DOHH2 (cell line): ENCODE measurements around the gene AFG1L.
"Not testable (repeated sequence)": the region's sequence is repeated elsewhere in the genome, so short reads cannot be mapped to it uniquely, and the experiment has no call there.

Experiments used
- H3F3A ChIP-seq: fragments of 200-600 bp; sonication (generic), shearing (Covaris generic); 2 replicates; pipeline ENCODE4 v1.6.0; 2016; ENCODE audit warnings: antibody characterized with exemption, mild to moderate bottlenecking; ENCODE audit not compliant: control insufficient read depth, insufficient read depth
- H3K27ac ChIP-seq: fragments of 200-600 bp; sonication (generic); 2 replicates; pipeline ENCODE4 v1.5.1; 2014; ENCODE audit warnings: low read depth, mild to moderate bottlenecking, low read length, moderate library complexity
- H3K27me3 ChIP-seq: fragments of 200-600 bp; sonication (generic); 2 replicates; pipeline ENCODE4 v1.6.1; 2014; ENCODE audit warnings: mild to moderate bottlenecking, low read length, mixed read lengths; ENCODE audit not compliant: control insufficient read depth
- H3K36me3 ChIP-seq: fragments of 200-600 bp; sonication (generic); 2 replicates; pipeline ENCODE4 v1.6.1; 2014; ENCODE audit warnings: mild to moderate bottlenecking, low read length, moderate library complexity, mixed read lengths; ENCODE audit not compliant: control insufficient read depth
- H3K4me1 ChIP-seq: fragments of 200-600 bp; sonication (generic); 2 replicates; pipeline ENCODE4 v1.6.1; 2014; ENCODE audit warnings: mild to moderate bottlenecking, low read length, mixed read lengths; ENCODE audit not compliant: control insufficient read depth
- H3K4me2 ChIP-seq: fragments of 200-600 bp; sonication (generic); 2 replicates; pipeline ENCODE4 v1.6.0; 2014; ENCODE audit warnings: mild to moderate bottlenecking, low read length, moderate library complexity
- H3K4me3 ChIP-seq: fragments of 200-600 bp; sonication (generic); 2 replicates; pipeline ENCODE4 v1.5.1; 2014; ENCODE audit warnings: mild to moderate bottlenecking, low read length, mixed read lengths
- H3K79me2 ChIP-seq: fragments of 200-600 bp; sonication (generic); 2 replicates; pipeline ENCODE4 v1.6.1; 2014; ENCODE audit warnings: mild to moderate bottlenecking, low read length, mixed read lengths; ENCODE audit not compliant: control insufficient read depth
- H3K9me2 ChIP-seq: fragments of 200-600 bp; sonication (generic); replicated peaks from 2 replicates; pipeline ENCODE4 v1.6.1; 2014; ENCODE audit warnings: mild to moderate bottlenecking, low read length, mixed read lengths; ENCODE audit not compliant: control insufficient read depth
- H3K9me3 ChIP-seq: fragments of 200-600 bp; sonication (generic); 2 replicates; pipeline ENCODE4 v1.6.1; 2014; ENCODE audit warnings: antibody characterized with exemption, low read length, mixed read lengths; ENCODE audit not compliant: control insufficient read depth, insufficient read depth
- H4K20me1 ChIP-seq: fragments of 200-600 bp; sonication (generic); 2 replicates; pipeline ENCODE4 v1.6.0; 2014; ENCODE audit warnings: low read depth, mild to moderate bottlenecking, antibody characterized with exemption, low read length, moderate library complexity; ENCODE audit not compliant: control insufficient read depth, insufficient read depth
- CTCF ChIP-seq: fragments of 200-600 bp; sonication (generic); IDR thresholded peaks from one replicate; pipeline ENCODE4 v1.5.1; 2014; ENCODE audit warnings: antibody characterized with exemption, mild to moderate bottlenecking, low read depth, low read length; ENCODE audit not compliant: poor library complexity, severe bottlenecking
- EZH2phosphoT487 ChIP-seq: fragments of 200-600 bp; sonication (generic); IDR thresholded peaks from 2 replicates; pipeline ENCODE4 v1.6.1; 2017; ENCODE audit warnings: borderline replicate concordance, mild to moderate bottlenecking, antibody characterized with exemption, low read length, moderate library complexity, mixed read lengths

Gene AFG1L

GRCh38 chr6:108322728-108323127 lies 27.9 kb downstream of the AFG1L start:
- no peaks in the 10 kb centered on the region for H3K79me2 ChIP-seq
- H3K36me3 ChIP-seq = no peaks in the 10 kb centered on the region
- H3K27me3 ChIP-seq = no peaks in the 10 kb centered on the region
- no peaks in the 10 kb centered on the region for H3K9me3 ChIP-seq
- H4K20me1 ChIP-seq = no peaks in the 10 kb centered on the region
- no peak for TF ChIP-seq EZH2phosphoT487
- TF ChIP-seq CTCF = no peak
- no peak overlapping the region for H3K4me3 ChIP-seq
- no peak overlapping the region for H3K27ac ChIP-seq
- H3K9me2 ChIP-seq = no peaks in the 10 kb centered on the region
- H3K4me1 ChIP-seq = no peaks in the 10 kb centered on the region
- no peaks in the 10 kb centered on the region for H3F3A ChIP-seq
- H3K4me2 ChIP-seq = no peak overlapping the region

GRCh38 chr6:108323710-108324466 lies 29.0 kb downstream of the AFG1L start:
- no peaks in the 10 kb centered on the region for H3K79me2 ChIP-seq
- H3K4me1 ChIP-seq = no peaks in the 10 kb centered on the region
- no peak for TF ChIP-seq CTCF
- TF ChIP-seq EZH2phosphoT487 = no peak

GRCh38 chr6:108330221-108330785 lies 35.4 kb downstream of the AFG1L start:
- H3K9me2 ChIP-seq, H3K27ac ChIP-seq, H3K36me3 ChIP-seq, H4K20me1 ChIP-seq, H3K27me3 ChIP-seq, H3K4me2 ChIP-seq, H3F3A ChIP-seq, H3K9me3 ChIP-seq, H3K79me2 ChIP-seq, H3K4me1 ChIP-seq, H3K4me3 ChIP-seq: not testable (repeated sequence)

More at GRCh38 chr6:108323710-108324466, 29.0 kb downstream of the AFG1L start:
- no peaks in the 10 kb centered on the region for H3K9me2 ChIP-seq
- H3K4me3 ChIP-seq = no peak overlapping the region
- H3F3A ChIP-seq = no peaks in the 10 kb centered on the region
- no peaks in the 10 kb centered on the region for H3K36me3 ChIP-seq
- no peak overlapping the region for H3K4me2 ChIP-seq
- no peaks in the 10 kb centered on the region for H3K9me3 ChIP-seq
- H4K20me1 ChIP-seq = no peaks in the 10 kb centered on the region
- no peak overlapping the region for H3K27ac ChIP-seq
- H3K27me3 ChIP-seq = no peaks in the 10 kb centered on the region

GRCh38 chr6:108330806-108331205 lies 36.0 kb downstream of the AFG1L start:
- TF ChIP-seq EZH2phosphoT487 (no peak), CTCF (no peak)
- H3K9me3 ChIP-seq = no peaks in the 10 kb centered on the region
- no peak overlapping the region for H3K4me2 ChIP-seq
- H3K4me3 ChIP-seq = no peak overlapping the region
- H3K27ac ChIP-seq = no peak overlapping the region
- H3K79me2 ChIP-seq = no peaks in the 10 kb centered on the region
- H3F3A ChIP-seq = no peaks in the 10 kb centered on the region
- H3K27me3 ChIP-seq = no peaks in the 10 kb centered on the region
- no peaks in the 10 kb centered on the region for H3K9me2 ChIP-seq
- no peaks in the 10 kb centered on the region for H3K4me1 ChIP-seq
- no peaks in the 10 kb centered on the region for H3K36me3 ChIP-seq
- H4K20me1 ChIP-seq = no peaks in the 10 kb centered on the region
